Measurements from ENCODE around the gene PWWP2B. TPM values are rescaled to one million over a fixed set of nuclear protein-coding genes. Genes with fewer than 3 reads are reported as not detected.

PWWP2B gene
- total RNA-seq, 5 donors from 2014 or later (not counting 1 experiment from before 2014, with no cell fraction given), result 11.5 to 15.3 (median 13.6) TPM

GRCh38 chr10:132422903-132423825 lies 26.2 kb downstream of the PWWP2B start:
- 71% methylated on average over 19 of the region's 26 CpGs for WGBS (ENCODE audit: insufficient coverage)
- H3K4me3 ChIP-seq (ENCODE audit: control insufficient read depth in 1 of 2, extremely low read depth in 1 of 2, low read length in 1 of 2), result no peak overlapping the region
- H3K4me1 ChIP-seq (ENCODE audit: control insufficient read depth in 1 of 2, extremely low read depth in 1 of 2, insufficient read depth in 2 of 2, low read length in 2 of 2), result peaks cover 20 to 51% of the 10 kb centered on the region in 2 experiments
- CTCF ChIA-PET, result no interaction called here
- Mint-ChIP-seq H3K27me3 (no peaks in the 10 kb centered on the region), H3K27ac (peak overlapping the region; percentile 21 to 56), H3K4me3 (peak overlapping the region in 1 of 3 donors; percentile 49), H3K4me1 (peaks cover 18 to 40% (median 36%) of the 10 kb centered on the region in 3 donors), H3K36me3 (no peaks in the 10 kb centered on the region), H3K9me3 (no peaks in the 10 kb centered on the region)
- peak in 2 of 4 experiments; percentile 41 to 61 for ATAC-seq (replicated peaks in 1 of 4)
- H3K27ac ChIP-seq (ENCODE audit: low read length), result peak overlapping the region; percentile 20
- DNase-seq, result peak in 2 of 35 experiments; percentile 40
- H3K27me3 ChIP-seq (replicated peaks in 1 of 2; ENCODE audit: control insufficient read depth in 2 of 2, extremely low read depth in 1 of 2, insufficient read depth in 2 of 2, low read length in 1 of 2), result no peaks in the 10 kb centered on the region
- no peaks in the 10 kb centered on the region for H3K9me3 ChIP-seq
- H3K36me3 ChIP-seq (ENCODE audit: control insufficient read depth in 2 of 2, extremely low read depth in 1 of 2, insufficient read depth in 1 of 2, low read length in 1 of 2), result peaks cover 0 to 2% of the 10 kb centered on the region in 2 donors
- POLR2A ChIA-PET, result interaction anchor here in 1 of 2 donors (0.5 kb wide), 1 partner anchor 10 kb away, joined by 3 read pairs; no protein-coding TSS in a partner anchor

DNA sequence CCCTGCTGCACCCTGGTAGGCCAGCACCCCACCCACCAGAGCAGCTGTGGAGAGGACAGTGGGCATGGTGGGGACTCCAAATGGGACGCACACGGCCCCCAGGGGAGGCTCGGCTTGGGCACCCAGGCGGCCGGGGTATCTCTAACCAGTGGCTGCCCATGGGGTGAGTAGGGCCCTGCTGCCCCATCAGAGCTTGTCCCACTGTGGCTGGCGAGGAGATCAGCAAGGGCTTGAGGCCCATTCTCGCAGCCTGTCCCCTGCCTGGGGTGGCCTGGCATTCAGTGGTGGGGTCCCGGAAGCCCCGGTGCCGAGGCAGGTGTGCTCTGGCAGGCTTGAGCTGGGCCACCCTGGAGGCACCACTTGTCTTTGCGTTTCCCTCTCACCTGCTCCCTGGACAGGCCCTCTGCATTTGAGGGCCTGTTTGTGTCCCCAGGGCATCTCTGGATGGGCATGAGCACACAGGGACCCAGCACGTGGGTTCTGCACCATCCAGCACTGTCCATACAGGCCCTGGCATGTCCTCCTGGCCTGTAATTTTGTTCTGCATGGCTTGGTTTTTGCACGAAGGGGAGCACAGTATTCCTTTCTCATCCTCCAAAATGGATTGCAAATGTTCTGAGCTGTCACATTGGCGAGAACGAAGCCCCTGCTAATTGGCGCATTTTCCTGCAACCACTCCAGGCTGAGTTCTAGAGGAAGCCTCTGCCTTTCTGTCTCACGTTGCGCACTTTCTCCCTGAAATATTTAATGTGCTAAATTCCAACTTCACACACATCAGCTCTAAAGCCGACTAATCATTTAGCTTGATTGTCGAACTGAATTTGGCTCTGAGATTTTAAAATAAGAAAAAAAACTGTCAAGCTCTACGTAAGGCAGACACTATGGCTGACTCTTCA lies 27.2 kb downstream of the PWWP2B start:
- POLR2A ChIA-PET, result no interaction called here
- ATAC-seq (replicated peaks in 1 of 4) (no peak), DNase-seq (no peak)
- H3K36me3 ChIP-seq (ENCODE audit: control insufficient read depth in 2 of 2, extremely low read depth in 1 of 2, insufficient read depth in 1 of 2, low read length in 1 of 2), result peaks cover 0 to 4% of the 10 kb centered on the region in 2 donors
- no peak overlapping the region for H3K27ac ChIP-seq (ENCODE audit: low read length)
- no peak overlapping the region for H3K4me3 ChIP-seq (ENCODE audit: control insufficient read depth in 1 of 2, extremely low read depth in 1 of 2, low read length in 1 of 2)
- H3K9me3 ChIP-seq, result no peaks in the 10 kb centered on the region
- H3K4me3 Mint-ChIP-seq, result no peak overlapping the region
- H3K4me1 ChIP-seq (ENCODE audit: control insufficient read depth in 1 of 2, extremely low read depth in 1 of 2, insufficient read depth in 2 of 2, low read length in 2 of 2), result peaks cover 20 to 44% of the 10 kb centered on the region in 2 experiments
- CTCF ChIA-PET, result interaction anchor here in 1 of 2 donors (0.7 kb wide), 1 partner anchor 47 kb away, joined by 3 read pairs; no protein-coding TSS in a partner anchor
- no peaks in the 10 kb centered on the region for H3K9me3 Mint-ChIP-seq
- H3K4me1 Mint-ChIP-seq, result peaks cover 18 to 33% (median 30%) of the 10 kb centered on the region in 3 donors
- 92% methylated on average over 13 of the region's 21 CpGs for WGBS (ENCODE audit: insufficient coverage)
- no peaks in the 10 kb centered on the region for H3K27me3 ChIP-seq (replicated peaks in 1 of 2; ENCODE audit: control insufficient read depth in 2 of 2, extremely low read depth in 1 of 2, insufficient read depth in 2 of 2, low read length in 1 of 2)
- H3K36me3 Mint-ChIP-seq, result no peaks in the 10 kb centered on the region
- H3K27ac Mint-ChIP-seq, result no peak overlapping the region
- no peaks in the 10 kb centered on the region for H3K27me3 Mint-ChIP-seq

DNA sequence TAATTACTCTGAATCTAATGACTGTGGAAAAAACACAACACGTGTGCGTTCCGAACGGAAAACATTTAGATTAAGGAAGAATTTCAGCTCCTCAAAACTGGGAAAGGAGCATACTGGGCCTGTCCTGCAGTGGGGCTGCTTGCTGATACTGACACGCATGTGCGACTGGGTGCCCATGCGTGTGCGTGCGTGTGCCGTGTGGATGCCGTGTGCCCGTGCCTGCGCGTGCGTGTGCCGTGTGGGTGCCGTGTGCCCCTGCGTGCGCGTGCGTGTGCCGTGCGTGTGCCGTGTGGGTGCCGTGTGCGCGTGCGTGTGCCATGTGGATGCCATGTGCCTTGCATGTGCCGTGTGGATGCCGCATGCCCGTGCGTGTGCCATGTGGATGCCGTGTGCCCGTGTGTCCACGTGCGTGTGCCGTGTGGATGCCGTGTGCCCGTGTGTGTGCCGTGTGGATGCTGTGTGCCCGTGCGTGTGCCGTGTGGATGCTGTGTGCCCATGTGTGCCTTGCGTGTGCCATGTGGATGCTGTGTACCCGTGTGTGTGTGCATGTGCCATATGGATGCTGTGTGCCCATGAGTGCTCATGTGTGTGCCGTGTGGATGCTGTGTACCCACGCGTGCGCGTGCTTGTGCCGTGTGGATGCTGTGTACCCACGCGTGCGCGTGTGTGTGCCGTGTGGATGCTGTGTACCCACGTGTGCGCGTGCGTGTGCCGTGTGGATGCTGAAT lies 28.2 kb downstream of the PWWP2B start:
- no peak overlapping the region for H3K27ac Mint-ChIP-seq
- no peaks in the 10 kb centered on the region for H3K36me3 Mint-ChIP-seq
- ChIA-PET POLR2A (no interaction called here), CTCF (no interaction called here)
- no peak overlapping the region for H3K4me3 Mint-ChIP-seq
- no peaks in the 10 kb centered on the region for H3K27me3 Mint-ChIP-seq
- peaks cover 20 to 40% of the 10 kb centered on the region in 2 experiments for H3K4me1 ChIP-seq (ENCODE audit: control insufficient read depth in 1 of 2, extremely low read depth in 1 of 2, insufficient read depth in 2 of 2, low read length in 2 of 2)
- no peaks in the 10 kb centered on the region for H3K27me3 ChIP-seq (replicated peaks in 1 of 2; ENCODE audit: control insufficient read depth in 2 of 2, extremely low read depth in 1 of 2, insufficient read depth in 2 of 2, low read length in 1 of 2)
- peaks cover 0 to 4% of the 10 kb centered on the region in 2 donors for H3K36me3 ChIP-seq (ENCODE audit: control insufficient read depth in 2 of 2, extremely low read depth in 1 of 2, insufficient read depth in 1 of 2, low read length in 1 of 2)
- DNase-seq (no peak), ATAC-seq (replicated peaks in 1 of 4) (no peak)
- no peaks in the 10 kb centered on the region for H3K9me3 ChIP-seq
- no peak overlapping the region for H3K4me3 ChIP-seq (ENCODE audit: control insufficient read depth in 1 of 2, extremely low read depth in 1 of 2, low read length in 1 of 2)
- H3K4me1 Mint-ChIP-seq, result peaks cover 21 to 33% (median 25%) of the 10 kb centered on the region in 3 donors
- no peaks in the 10 kb centered on the region for H3K9me3 Mint-ChIP-seq
- 97% methylated on average over 61 of the region's 61 CpGs for WGBS (ENCODE audit: insufficient coverage)
- no peak overlapping the region for H3K27ac ChIP-seq (ENCODE audit: low read length)

GRCh38 chr10:132425757-132426155 lies 28.8 kb downstream of the PWWP2B start:
- Mint-ChIP-seq H3K4me1 (peaks cover 20 to 30% (median 21%) of the 10 kb centered on the region in 3 donors), H3K4me3 (no peak overlapping the region), H3K36me3 (no peaks in the 10 kb centered on the region), H3K27me3 (no peaks in the 10 kb centered on the region), H3K27ac (no peak overlapping the region), H3K9me3 (no peaks in the 10 kb centered on the region)
- Histone ChIP-seq H3K36me3 (ENCODE audit: control insufficient read depth in 2 of 2, extremely low read depth in 1 of 2, insufficient read depth in 1 of 2, low read length in 1 of 2) (peaks cover 0 to 4% of the 10 kb centered on the region in 2 donors), H3K9me3 (no peaks in the 10 kb centered on the region), H3K4me1 (ENCODE audit: control insufficient read depth in 1 of 2, extremely low read depth in 1 of 2, insufficient read depth in 2 of 2, low read length in 2 of 2) (peaks cover 18 to 34% of the 10 kb centered on the region in 2 experiments), H3K4me3 (ENCODE audit: control insufficient read depth in 1 of 2, extremely low read depth in 1 of 2, low read length in 1 of 2) (no peak overlapping the region), H3K27me3 (replicated peaks in 1 of 2; ENCODE audit: control insufficient read depth in 2 of 2, extremely low read depth in 1 of 2, insufficient read depth in 2 of 2, low read length in 1 of 2) (no peaks in the 10 kb centered on the region), H3K27ac (ENCODE audit: low read length) (no peak overlapping the region)
- WGBS (ENCODE audit: insufficient coverage), result 98% methylated on average over 8 of the region's 9 CpGs
- ChIA-PET CTCF (no interaction called here), POLR2A (no interaction called here)
- DNase-seq, result no peak
- ATAC-seq (replicated peaks in 1 of 4), result no peak

DNA sequence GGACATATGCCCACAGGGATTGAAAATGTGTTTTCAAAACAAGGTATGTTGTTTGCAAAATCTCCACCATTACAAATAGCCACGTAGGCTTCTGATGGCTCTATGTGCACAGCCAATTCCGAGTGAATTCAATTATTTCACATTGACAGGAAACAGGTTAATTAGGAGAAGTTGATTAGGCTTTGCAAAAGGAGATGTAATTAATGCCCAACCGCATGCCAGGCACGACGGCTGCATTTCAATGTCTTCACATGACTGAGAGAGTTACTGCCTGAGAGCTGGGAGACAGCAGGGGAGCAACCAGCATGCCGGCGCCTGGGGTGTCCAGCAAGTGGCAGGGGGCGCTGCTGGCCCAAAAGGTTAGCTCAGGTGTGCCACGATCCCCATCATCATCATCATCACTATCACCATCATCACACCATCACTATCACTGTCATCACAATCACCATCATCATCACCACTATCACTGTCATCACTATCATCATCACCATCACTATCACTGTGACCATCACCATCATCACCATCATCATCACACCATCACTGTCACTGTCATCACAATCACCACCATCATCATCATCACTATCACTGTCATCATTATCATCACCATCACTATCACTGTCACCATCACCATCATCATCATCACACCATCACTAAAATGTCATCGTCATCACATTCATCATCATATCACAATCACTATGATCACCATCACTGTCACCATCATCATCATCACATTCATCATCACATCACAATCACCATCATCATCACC lies 30.2 kb downstream of the PWWP2B start:
- Mint-ChIP-seq H3K4me3 (no peak overlapping the region), H3K9me3 (no peaks in the 10 kb centered on the region), H3K27me3 (no peaks in the 10 kb centered on the region), H3K4me1 (peaks cover 11 to 21% (median 18%) of the 10 kb centered on the region in 3 donors), H3K36me3 (no peaks in the 10 kb centered on the region), H3K27ac (no peak overlapping the region)
- CTCF ChIA-PET, result no interaction called here
- Histone ChIP-seq H3K9me3 (no peaks in the 10 kb centered on the region), H3K27ac (ENCODE audit: low read length) (no peak overlapping the region), H3K36me3 (ENCODE audit: control insufficient read depth in 2 of 2, extremely low read depth in 1 of 2, insufficient read depth in 1 of 2, low read length in 1 of 2) (peaks cover 0 to 4% of the 10 kb centered on the region in 2 donors), H3K27me3 (replicated peaks in 1 of 2; ENCODE audit: control insufficient read depth in 2 of 2, extremely low read depth in 1 of 2, insufficient read depth in 2 of 2, low read length in 1 of 2) (no peaks in the 10 kb centered on the region), H3K4me1 (ENCODE audit: control insufficient read depth in 1 of 2, extremely low read depth in 1 of 2, insufficient read depth in 2 of 2, low read length in 2 of 2) (peaks cover 9 to 20% of the 10 kb centered on the region in 2 experiments), H3K4me3 (ENCODE audit: control insufficient read depth in 1 of 2, extremely low read depth in 1 of 2, low read length in 1 of 2) (no peak overlapping the region)
- POLR2A ChIA-PET, result no interaction called here
- WGBS (ENCODE audit: insufficient coverage), result 88% methylated on average over 9 of the region's 10 CpGs
- no peak for DNase-seq
- ATAC-seq (replicated peaks in 1 of 4), result peak in 1 of 4 experiments; percentile 26

Data from T-cell (primary cell).